ENCODE results near the gene MED12L. TPM values are rescaled to one million over a fixed set of nuclear protein-coding genes. Genes with fewer than 3 reads are reported as not detected.

Gene MED12L
- total and polyA plus RNA-seq, 2 experiments from 2014 or later, result 0.07 to 2.7 TPM

DNA sequence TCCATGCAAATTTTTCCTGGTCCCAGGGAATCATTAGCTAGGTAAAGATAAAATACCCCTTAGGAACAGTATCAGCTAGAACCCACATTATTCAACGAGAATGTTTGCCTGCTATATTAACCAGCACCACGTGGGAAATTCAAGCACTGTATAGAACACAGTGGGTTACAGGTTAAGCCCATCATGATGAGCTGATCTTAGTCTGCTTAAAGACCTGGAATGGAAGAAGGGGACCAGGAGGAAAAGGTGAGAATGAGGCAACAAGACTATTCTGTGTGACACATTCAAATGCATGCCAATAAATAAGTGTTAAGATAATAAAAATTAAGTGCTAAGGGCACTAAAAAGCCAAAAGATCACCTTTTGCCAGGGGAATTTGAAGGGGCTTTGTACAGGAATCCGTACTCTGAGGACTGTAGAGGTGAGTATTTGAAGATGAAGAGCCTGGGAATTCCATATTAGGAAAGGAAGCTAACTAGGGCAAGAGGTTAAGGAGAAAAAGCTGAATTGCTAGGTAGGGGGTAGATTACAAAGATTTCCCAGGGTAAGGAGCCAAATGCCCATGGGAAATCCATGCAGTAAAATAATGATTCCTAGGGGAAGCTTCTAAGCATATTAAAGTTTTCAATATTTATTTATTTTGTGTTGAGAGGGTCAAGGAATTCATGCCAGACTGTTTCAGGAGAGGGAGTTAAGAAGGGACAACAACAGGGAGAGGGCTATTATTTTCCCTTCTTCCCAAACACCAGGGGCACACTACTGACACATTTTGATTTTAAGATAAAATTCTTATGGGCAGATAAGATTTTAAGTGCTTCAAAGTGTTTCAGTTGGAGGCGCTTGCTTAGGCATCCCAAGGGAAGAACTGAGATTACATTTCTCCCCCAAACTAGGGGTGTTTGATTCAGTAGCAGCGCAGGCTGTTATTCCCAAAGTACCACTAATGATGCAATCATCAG lies 2.3 kb upstream of the MED12L start:
- 31% methylated on average over 5 of the region's 5 CpGs for WGBS (ENCODE audit: low lambda C conversion rate, missing lambda C conversion rate)
- TF ChIP-seq EZH2 (IDR thresholded peaks at IDR 0.05; ENCODE audit: borderline replicate concordance) (no peak), EZH2phosphoT487 (IDR thresholded peaks at IDR 0.05; ENCODE audit: low read depth, severe bottlenecking, unreplicated experiment) (no peak)
- TF ChIP-seq, protein P1, sequence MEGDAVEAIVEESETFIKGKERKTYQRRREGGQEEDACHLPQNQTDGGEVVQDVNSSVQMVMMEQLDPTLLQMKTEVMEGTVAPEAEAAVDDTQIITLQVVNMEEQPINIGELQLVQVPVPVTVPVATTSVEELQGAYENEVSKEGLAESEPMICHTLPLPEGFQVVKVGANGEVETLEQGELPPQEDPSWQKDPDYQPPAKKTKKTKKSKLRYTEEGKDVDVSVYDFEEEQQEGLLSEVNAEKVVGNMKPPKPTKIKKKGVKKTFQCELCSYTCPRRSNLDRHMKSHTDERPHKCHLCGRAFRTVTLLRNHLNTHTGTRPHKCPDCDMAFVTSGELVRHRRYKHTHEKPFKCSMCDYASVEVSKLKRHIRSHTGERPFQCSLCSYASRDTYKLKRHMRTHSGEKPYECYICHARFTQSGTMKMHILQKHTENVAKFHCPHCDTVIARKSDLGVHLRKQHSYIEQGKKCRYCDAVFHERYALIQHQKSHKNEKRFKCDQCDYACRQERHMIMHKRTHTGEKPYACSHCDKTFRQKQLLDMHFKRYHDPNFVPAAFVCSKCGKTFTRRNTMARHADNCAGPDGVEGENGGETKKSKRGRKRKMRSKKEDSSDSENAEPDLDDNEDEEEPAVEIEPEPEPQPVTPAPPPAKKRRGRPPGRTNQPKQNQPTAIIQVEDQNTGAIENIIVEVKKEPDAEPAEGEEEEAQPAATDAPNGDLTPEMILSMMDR (IDR thresholded peaks at IDR 0.05; ENCODE audit: poor library complexity), result no peak

DNA sequence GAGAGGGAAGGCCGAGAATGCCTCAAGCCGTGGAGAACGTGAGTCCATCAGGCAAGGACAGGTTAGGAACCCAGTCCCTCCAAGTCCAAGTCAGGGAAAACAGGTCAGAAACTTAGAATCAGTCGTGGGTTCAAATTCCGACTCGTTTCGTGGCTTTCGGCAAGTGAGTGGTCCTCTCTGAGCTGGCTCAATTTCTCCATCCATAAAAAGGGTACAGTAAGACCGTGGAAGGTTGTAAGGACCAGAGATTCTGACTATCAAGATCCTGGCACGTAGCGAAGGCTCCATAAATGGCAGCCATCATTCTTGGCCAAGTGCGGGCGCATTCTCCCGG lies 604 bp upstream of the MED12L start:
- TF ChIP-seq, protein P1 (IDR thresholded peaks at IDR 0.05; ENCODE audit: poor library complexity), result no peak
- TF ChIP-seq EZH2 (IDR thresholded peaks at IDR 0.05; ENCODE audit: borderline replicate concordance) (no peak), EZH2phosphoT487 (IDR thresholded peaks at IDR 0.05; ENCODE audit: low read depth, severe bottlenecking, unreplicated experiment) (no peak)
- Histone ChIP-seq H3K4me3 (peak overlapping the region; percentile 99), H3K4me2 (peak overlapping the region; percentile 100), H3K9me2 (replicated peaks; ENCODE audit: insufficient read depth) (no peaks in the 10 kb centered on the region), H3K27ac (no peak overlapping the region), H3K27me3 (peaks cover 20% of the 10 kb centered on the region), H3K4me1 (ENCODE audit: insufficient read depth) (no peaks in the 10 kb centered on the region), H2AFZ (peak overlapping the region; percentile 100), H4K20me1 (ENCODE audit: insufficient read depth, poor library complexity, severe bottlenecking) (no peaks in the 10 kb centered on the region), H3K79me2 (no peaks in the 10 kb centered on the region), H3K36me3 (replicated peaks; ENCODE audit: insufficient read depth, low read depth) (no peaks in the 10 kb centered on the region), H3K9me3 (ENCODE audit: low read depth) (no peaks in the 10 kb centered on the region)
- 39% methylated on average over 14 of the region's 14 CpGs for WGBS (ENCODE audit: low lambda C conversion rate, missing lambda C conversion rate)
- DNase-seq (ENCODE audit: low spot score), result no peak

More for the DNA sequence above, 2.3 kb upstream of the MED12L start:
- no peaks in the 10 kb centered on the region for H3K79me2 ChIP-seq
- no peaks in the 10 kb centered on the region for H3K9me2 ChIP-seq (replicated peaks; ENCODE audit: insufficient read depth)
- H4K20me1 ChIP-seq (ENCODE audit: insufficient read depth, poor library complexity, severe bottlenecking), result no peaks in the 10 kb centered on the region
- DNase-seq (ENCODE audit: low spot score), result no peak
- H3K4me1 ChIP-seq (ENCODE audit: insufficient read depth), result no peaks in the 10 kb centered on the region
- H3K36me3 ChIP-seq (replicated peaks; ENCODE audit: insufficient read depth, low read depth), result no peaks in the 10 kb centered on the region
- peaks cover 25% of the 10 kb centered on the region for H3K27me3 ChIP-seq
- H3K27ac ChIP-seq, result no peak overlapping the region
- no peak overlapping the region for H3K4me3 ChIP-seq
- H3K4me2 ChIP-seq, result no peak overlapping the region
- H2AFZ ChIP-seq, result no peak overlapping the region
- no peaks in the 10 kb centered on the region for H3K9me3 ChIP-seq (ENCODE audit: low read depth)

DNA sequence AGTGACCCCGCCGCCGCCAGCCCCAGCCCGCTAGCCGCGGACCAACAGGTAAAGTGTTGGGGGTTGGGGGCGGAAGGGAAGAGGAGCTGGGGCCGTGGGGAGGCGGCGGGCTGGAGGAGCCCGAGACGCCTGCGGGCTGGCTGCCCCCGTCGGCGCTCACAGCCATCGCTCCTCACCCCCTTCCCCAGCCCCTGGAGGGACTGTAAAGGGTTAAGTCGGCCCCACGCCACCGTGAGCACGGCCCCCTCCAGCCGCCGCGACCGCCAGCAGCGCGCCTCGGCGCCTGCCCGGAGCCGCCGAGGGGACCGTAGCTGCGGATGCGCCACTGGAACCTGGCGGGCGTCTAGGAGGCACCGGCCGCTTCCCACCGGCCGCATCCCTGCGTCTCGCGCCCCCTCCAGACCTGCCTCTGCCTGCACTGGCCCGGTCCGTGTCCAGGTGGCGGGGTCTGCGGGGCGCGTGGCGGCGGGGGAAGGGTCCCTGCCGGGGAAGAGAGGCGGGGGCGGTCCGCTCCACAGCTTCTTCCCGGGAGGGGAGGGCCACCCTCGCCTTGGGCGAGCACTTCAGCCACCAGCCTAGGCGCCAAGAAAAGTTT lies 522 bp downstream of the MED12L start:
- Histone ChIP-seq H3K4me3 (peak overlapping the region; percentile 99), H3K36me3 (replicated peaks; ENCODE audit: insufficient read depth, low read depth) (no peaks in the 10 kb centered on the region), H3K79me2 (no peaks in the 10 kb centered on the region), H3K9me3 (ENCODE audit: low read depth) (no peaks in the 10 kb centered on the region), H3K27ac (no peak overlapping the region), H3K27me3 (peaks cover 20% of the 10 kb centered on the region), H3K4me2 (peak overlapping the region; percentile 100), H4K20me1 (ENCODE audit: insufficient read depth, poor library complexity, severe bottlenecking) (no peaks in the 10 kb centered on the region), H3K4me1 (ENCODE audit: insufficient read depth) (no peaks in the 10 kb centered on the region), H2AFZ (peak overlapping the region; percentile 100), H3K9me2 (replicated peaks; ENCODE audit: insufficient read depth) (no peaks in the 10 kb centered on the region)
- DNase-seq (ENCODE audit: low spot score), result peak; percentile 50
- under 1% methylated on average over 39 of the region's 60 CpGs for WGBS (ENCODE audit: low lambda C conversion rate, missing lambda C conversion rate)
- TF ChIP-seq EZH2 (IDR thresholded peaks at IDR 0.05; ENCODE audit: borderline replicate concordance) (no peak), EZH2phosphoT487 (IDR thresholded peaks at IDR 0.05; ENCODE audit: low read depth, severe bottlenecking, unreplicated experiment) (no peak)
- TF ChIP-seq, protein P1 (IDR thresholded peaks at IDR 0.05; ENCODE audit: poor library complexity), result no peak
